NCI-H128 (cell line): Measurements from ENCODE around the gene SPG7.

Experiments used
- DNase-seq: peaks from one replicate; lab custom pipeline; 2025; ENCODE audit not compliant: unreplicated experiment; lab: John Stamatoyannopoulos, UW

SPG7 gene

GRCh38 chr16:89511374-89511773 is 3.2 kb downstream of the SPG7 start:
- DNase-seq, result no peak

DNA sequence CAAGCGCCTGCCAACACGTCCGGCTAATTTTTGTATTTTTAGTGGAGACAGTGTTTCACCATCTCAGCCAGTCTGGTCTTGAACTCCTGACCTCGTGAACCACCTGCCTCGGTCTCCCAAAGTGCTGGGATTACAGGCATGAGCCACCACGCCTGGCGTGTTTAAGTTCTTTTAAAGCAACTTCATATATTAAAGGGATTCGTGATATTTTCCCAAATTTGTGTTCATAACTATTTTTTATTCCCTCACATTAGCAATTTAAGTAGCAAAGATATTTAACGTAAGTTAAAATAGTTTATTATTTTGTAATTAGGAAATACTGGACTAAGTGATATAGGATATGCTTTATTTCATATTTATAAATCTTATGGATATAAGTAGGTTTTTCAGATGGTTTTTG is 4.2 kb downstream of the SPG7 start:
- no peak for DNase-seq

DNA sequence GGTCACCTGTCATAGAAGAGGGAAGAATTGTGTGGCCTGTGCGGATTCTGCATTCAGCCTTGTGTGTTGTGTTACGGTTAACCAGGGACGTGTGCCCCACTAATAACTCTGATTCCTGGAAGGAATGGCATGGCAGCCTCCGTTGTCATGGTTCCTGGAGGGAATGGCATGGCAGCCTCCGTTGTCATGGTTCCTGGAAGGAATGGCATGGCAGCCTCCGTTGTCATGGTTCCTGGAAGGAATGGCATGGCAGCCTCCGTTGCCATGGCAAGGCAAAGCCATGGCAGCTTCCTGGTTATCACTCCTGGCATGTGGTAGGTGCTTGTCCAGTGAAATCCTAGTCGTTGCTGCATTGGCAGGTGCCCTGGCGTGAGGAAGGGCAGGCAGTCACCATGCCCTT is 8.9 kb downstream of the SPG7 start:
- no peak for DNase-seq

GRCh38 chr16:89519881-89520280 is 11.7 kb downstream of the SPG7 start:
- DNase-seq, result no peak

- DNase-seq, result no peak
Measured at GRCh38 chr16:89522287-89522686, 14.1 kb downstream of the SPG7 start.

DNA sequence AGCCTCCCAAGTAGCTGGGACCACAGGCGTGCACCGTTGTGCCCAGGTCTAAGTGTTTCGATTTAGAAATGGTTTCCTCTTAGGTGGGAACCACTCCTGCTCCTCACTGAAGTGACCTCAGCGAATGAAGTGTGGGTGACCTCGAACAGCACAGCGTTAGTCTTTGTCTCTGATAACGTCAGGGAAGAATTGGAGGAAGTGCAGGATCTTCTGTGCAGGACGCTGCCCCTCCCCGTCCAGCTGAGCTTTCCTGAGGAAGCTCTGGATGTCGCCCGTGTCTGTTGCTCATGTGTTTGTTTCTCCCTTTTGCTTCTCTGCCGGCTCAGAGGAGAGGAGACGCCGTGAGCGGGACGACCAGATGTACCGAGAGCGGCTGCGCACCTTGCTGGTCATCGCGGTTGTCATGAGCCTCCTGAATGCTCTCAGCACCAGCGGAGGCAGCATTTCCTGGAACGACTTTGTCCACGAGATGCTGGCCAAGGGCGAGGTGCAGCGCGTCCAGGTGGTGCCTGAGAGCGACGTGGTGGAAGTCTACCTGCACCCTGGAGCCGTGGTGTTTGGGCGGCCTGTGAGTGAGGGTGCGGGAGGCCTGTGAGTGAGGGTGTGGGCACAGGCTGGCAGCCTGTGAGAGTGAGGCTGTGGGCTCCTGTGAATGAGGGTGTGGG is 15.6 kb downstream of the SPG7 start:
- no peak for DNase-seq

- DNase-seq, result no peak
Measured at GRCh38 chr16:89525146-89525913, 17.1 kb downstream of the SPG7 start.

DNA sequence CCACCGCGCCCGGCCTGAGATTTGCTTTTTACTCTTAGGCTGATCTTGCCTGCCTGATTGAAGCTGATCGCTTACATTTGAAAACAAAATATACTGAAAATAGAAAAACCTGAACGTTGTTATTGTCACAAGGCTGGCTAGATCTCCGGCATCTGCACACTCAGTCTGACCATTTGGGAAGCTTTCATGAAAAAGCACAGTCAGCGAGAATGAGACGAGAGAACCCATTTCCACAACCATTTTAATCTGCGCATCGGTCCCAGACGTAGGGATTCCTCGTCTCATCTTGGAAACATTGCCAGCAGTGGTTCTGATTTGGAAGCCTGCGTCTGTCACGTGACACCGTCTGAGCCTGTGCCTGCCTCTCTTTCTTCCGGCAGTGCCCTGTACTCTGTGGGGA is 20.9 kb downstream of the SPG7 start:
- DNase-seq, result no peak

DNA sequence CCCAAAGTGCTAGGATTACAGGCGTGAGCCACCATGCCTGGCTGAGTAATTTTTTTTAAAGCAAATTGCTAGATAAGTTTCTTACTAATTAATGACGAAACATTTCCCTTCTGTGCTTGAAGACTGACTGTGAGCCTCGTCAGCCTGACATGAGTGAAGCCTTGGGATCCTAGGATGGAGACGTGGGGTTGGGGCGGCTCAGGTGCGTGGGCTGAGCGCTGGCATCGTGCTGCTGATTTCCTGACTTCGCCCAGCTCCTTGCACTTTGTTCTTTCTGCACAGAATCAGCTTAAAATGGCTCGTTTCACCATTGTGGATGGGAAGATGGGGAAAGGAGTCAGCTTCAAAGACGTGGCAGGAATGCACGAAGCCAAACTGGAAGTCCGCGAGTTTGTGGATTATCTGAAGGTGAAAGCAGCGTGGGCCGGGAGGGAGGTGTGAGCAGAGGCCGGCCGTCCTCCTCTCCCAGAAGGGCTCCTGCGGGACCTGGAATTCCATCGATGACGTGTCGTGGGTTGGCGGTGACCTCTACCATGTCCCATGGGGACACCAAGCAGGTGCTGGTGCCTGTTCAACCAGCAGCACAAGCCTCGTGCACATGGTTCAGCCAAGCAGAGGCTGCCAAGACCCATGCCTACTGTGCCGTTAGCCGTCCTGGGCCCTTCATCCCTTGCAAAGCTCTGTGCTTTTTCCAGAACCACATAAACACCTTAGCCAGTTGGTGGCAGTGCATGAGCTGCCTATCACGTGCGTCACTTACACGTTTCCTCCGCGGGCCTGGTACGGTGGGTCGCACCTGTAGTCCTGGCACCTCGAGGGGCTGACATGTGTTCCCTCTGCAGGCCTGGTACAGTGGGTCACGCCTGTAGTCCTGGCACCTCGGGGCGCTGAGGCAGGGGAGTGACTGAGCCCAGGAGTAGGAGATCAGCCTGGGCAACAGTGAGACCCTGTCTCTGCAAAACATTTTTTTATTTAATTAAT is 22.5 kb downstream of the SPG7 start:
- DNase-seq, result no peak

- DNase-seq, result no peak
Measured at GRCh38 chr16:89531821-89532526, 23.8 kb downstream of the SPG7 start.

DNA sequence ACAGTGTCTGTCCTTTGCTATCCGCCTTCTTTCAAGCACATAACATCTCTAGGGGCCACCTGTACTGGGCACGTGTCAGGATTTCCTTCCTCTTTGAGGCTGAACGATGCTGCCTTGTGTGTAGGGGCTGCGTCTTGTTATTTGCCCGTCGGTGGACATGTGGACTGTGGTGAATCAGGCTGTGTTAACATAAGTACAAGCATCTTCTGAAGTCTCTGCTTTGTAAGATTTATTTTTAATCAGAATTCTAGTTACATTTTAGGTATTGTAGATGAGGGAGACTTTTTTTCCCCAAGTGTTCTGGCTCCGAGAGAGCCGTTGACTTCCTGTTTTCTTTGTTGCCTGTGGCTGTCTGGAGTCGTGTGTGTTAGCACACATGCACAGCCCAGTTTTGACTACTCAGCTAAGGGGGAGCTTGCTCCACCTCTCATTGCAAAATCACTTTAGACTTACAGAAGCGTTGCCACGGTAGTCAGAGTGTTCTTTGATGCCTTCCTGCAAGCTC is 26.1 kb downstream of the SPG7 start:
- DNase-seq, result no peak

DNA sequence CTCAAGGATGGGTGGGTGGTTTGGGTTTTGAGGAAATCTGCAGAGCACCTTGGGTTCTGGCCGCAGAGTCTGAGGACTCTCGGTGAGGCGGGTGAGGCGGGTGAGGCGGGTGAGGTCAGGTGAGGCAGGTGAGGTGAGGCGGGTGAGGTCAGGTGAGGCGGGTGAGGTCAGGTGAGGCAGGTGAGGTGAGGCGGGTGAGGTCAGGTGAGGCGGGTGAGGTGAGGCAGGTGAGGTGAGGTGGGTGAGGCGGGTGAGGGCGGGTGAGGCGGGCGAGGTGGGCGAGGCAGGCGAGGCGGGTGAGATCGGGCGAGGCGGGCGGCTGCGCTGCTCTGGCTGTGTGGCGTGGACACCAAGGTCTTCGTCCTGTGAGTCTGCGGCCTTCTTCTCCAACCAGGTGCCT is 28.2 kb downstream of the SPG7 start:
- DNase-seq, result no peak

DNA sequence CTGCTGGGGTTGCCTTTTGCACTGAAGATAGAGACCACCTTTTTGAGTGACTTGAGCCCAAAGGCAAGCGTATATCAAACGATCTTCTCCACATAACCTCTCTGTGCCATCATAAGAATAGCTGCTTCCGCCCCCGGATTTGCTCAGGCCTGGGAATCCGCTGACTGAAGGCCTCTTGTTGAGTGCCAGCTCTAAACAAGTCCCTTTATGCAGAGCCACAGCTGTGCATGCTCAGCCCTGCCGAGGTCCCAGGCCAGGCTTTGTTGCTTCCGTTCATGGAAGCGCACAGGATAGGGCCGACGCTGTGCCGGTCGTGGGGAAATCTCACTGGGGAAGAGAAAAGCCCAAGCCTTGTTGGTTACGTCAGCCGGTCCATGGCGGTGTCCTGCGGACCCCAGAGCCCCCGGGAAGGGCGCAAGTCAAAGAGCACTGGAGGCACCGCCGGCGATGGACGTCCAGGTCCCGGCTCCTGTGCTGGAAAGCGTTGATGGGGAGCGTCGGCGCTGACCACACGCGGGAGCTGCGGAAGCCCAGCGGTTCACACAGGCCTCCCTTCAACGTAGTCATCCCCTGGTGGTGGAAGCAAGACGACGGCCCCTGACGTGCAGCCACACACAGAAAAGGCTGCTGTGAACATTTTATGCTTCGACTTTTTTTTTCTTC is 28.8 kb downstream of the SPG7 start:
- DNase-seq, result no peak

DNA sequence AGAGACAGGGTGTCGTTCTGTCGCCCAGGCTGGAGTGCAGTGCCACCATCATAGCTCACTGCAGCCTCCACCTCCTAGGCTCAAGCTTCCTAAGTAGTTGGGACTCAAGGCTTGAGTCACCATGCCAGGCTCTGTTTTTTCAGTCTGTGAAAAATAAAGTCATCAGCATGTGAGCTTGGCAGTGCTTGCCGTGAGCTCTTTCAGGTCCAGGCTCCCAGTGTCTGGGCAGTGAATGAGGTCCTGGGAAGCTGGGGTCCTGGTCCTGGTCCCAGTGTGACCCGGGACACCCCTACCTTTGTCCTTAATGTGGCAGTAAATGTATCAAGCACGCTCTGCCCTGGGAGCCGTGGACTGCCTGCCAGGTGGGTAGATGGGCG is 29.3 kb downstream of the SPG7 start:
- DNase-seq, result no peak

GRCh38 chr16:89538286-89538685 is 30.1 kb downstream of the SPG7 start:
- no peak for DNase-seq

DNA sequence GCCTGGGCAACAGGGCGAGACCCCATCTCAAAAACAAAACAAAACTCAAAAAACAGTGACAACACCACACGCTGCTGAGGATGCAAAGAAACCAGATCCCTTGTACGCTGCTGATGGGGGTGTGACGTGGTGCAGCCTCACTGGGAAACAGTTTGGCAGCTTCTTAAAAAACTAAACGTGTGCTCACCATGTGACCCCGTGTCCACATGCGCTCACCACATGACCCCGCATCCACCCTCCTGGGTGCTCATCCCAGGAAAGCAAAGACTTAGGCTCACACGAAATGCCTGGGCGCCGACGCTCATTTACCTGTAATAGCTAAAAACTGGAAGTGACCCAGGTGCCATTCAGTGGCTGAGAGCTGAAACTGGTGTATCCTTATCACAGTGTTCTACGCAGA is 32.4 kb downstream of the SPG7 start:
- DNase-seq, result no peak

DNA sequence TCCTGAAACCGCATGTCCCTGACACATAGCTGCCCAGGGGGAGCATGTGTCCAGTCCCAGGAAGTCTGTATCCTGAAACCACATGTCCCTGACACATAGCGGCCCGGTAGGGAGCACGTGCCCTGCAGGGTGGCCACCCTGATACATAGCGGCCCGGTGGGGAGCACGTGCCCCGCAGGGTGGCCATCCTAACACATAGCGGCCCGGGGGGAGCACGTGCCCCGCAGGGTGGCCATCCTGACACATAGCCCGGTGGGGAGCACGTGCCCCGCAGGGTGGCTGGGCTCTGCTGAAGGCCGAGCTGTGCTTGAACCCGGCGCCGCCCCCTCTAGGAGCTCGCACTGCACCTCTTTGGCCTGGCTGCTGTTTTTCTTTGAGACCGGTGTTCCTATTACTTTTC is 33.6 kb downstream of the SPG7 start:
- DNase-seq, result no peak

DNA sequence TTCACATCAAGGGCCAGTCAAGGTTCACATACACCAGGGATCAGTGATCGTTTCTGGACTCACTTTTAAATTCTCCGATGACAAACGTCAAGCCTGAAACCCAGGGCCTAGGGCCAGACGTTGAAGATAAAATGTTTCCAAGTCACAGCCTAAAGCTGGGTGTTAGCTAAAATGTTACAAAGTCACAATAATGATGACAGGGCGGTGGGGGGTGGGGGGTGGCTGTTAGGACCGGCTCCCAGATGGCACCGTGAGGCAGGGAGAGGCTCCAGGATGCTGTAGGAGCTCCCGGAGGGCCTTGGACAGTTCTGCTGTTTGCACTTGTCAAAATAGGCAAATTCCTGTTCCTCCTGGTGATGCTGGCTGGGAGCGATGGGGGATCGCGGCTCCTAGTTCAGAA is 35.9 kb downstream of the SPG7 start:
- no peak for DNase-seq

DNA sequence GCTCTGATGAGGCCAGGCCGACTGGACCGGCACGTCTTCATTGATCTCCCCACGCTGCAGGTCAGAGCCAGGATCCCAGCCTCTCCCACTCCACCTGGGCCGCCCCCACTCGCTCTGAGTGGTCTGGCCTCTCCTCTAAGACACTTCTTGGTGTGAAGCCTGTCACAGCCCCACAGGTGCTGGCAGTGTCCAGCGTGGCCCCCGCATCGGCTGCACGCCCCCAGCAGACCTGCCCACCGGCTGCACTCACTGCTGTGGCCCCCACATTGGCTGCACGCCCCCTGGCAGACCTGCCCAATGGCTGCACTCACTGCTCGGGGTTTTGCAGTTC is 36.5 kb downstream of the SPG7 start:
- DNase-seq, result no peak

GRCh38 chr16:89545044-89545830 is 37.0 kb downstream of the SPG7 start:
- no peak for DNase-seq
